PC-3 (cell line): ENCODE results near the gene KAZN. TPM values are rescaled to one million over a fixed set of nuclear protein-coding genes. Genes with fewer than 3 reads are reported as not detected.

Experiments used
- ATAC-seq: fragments of 200-7000 bp; cut with Tn5 transposase; 2 replicates; pipeline ENCODE4 v1.9.1; 2020; ENCODE audit warnings: mild to moderate bottlenecking, moderate library complexity
- BruUV-seq: library from RNA; stranded (reverse); fragments of 400-500 nt; replicated peaks from 2 replicates; lab custom pipeline; 2021; lab: Mats Ljungman, UMichigan
- CTCF ChIA-PET: fragments of 300-600 bp; sonication (Branson Sonifier 250); formaldehyde crosslinking; loops from one replicate; lab custom pipeline; 2022; ENCODE audit warnings: antibody characterized with exemption; lab: Charles Lee
- POLR2A ChIA-PET: fragments of 300-600 bp; sonication (Branson Sonifier 250); formaldehyde crosslinking; loops from one replicate; lab custom pipeline; 2022; ENCODE audit warnings: antibody characterized with exemption; ENCODE audit not compliant: unreplicated experiment; lab: Charles Lee
- DNase-seq: peaks from one replicate; pipeline ENCODE4 v3.0.0-alpha.2; 2015
- H2AFZ ChIP-seq: fragments of 300-600 bp; sonication (generic); 2 replicates; pipeline ENCODE4 v1.6.0; 2016; ENCODE audit warnings: antibody characterized with exemption, low read length
- H3F3A ChIP-seq: fragments of 300-600 bp; sonication (generic); one replicate; pipeline ENCODE4 v1.6.0; 2017; ENCODE audit warnings: antibody characterized with exemption, low read length, control low read depth, mild to moderate bottlenecking; ENCODE audit not compliant: unreplicated experiment
- H3K27ac ChIP-seq: fragments of 300-600 bp; sonication (generic); 2 replicates; pipeline ENCODE4 v1.5.1; 2016; ENCODE audit warnings: mild to moderate bottlenecking, low read length
- H3K27me3 ChIP-seq: fragments of 300-600 bp; sonication (generic); 2 replicates; pipeline ENCODE4 v1.6.1; 2016; ENCODE audit warnings: low read length, mixed read lengths
- H3K36me3 ChIP-seq: fragments of 300-600 bp; sonication (generic); 2 replicates; pipeline ENCODE4 v1.6.1; 2016; ENCODE audit warnings: low read depth, mixed run types, low read length, mixed read lengths
- H3K4me1 ChIP-seq: fragments of 300-600 bp; sonication (generic); 2 replicates; pipeline ENCODE4 v1.5.1; 2016; ENCODE audit warnings: low read length; ENCODE audit not compliant: insufficient read depth
- H3K4me2 ChIP-seq: fragments of 300-600 bp; sonication (generic); 2 replicates; pipeline ENCODE4 v1.6.0; 2016; ENCODE audit warnings: low read length
- H3K4me3 ChIP-seq: fragments of 300-600 bp; sonication (generic); 2 replicates; pipeline ENCODE4 v1.5.1; 2016; ENCODE audit warnings: mild to moderate bottlenecking, low read length, mixed read lengths
- H3K79me2 ChIP-seq: fragments of 300-600 bp; sonication (generic); 2 replicates; pipeline ENCODE4 v1.6.1; 2017; ENCODE audit warnings: low read length, mixed read lengths
- H3K9ac ChIP-seq: fragments of 300-600 bp; sonication (generic); 2 replicates; pipeline ENCODE4 v1.6.0; 2016; ENCODE audit warnings: mild to moderate bottlenecking, low read length
- H3K9me2 ChIP-seq: fragments of 300-600 bp; sonication (generic); replicated peaks from 2 replicates; pipeline ENCODE4 v1.6.1; 2016; ENCODE audit warnings: mixed run types, low read length, mixed read lengths
- H3K9me3 ChIP-seq: fragments of 300-600 bp; sonication (generic); 2 replicates; pipeline ENCODE4 v1.6.1; 2016; ENCODE audit warnings: low read length, mixed read lengths
- H4K20me1 ChIP-seq: fragments of 300-600 bp; sonication (generic); 2 replicates; pipeline ENCODE4 v1.6.1; 2016; ENCODE audit warnings: low read length, mixed read lengths
- CTCF ChIP-seq: fragments of 300-600 bp; sonication (generic); conservative IDR thresholded peaks from 2 replicates; pipeline ENCODE4 v1.5.1; 2017; ENCODE audit warnings: antibody characterized with exemption, low read depth, mild to moderate bottlenecking, low read length
- EZH2 ChIP-seq: fragments of 300-600 bp; sonication (generic); IDR thresholded peaks from one replicate; pipeline ENCODE4 v1.6.1; 2017; ENCODE audit warnings: antibody characterized with exemption, mild to moderate bottlenecking, low read length; ENCODE audit not compliant: unreplicated experiment
- EZH2phosphoT487 ChIP-seq: fragments of 300-600 bp; sonication (generic); IDR thresholded peaks from 2 replicates; pipeline ENCODE4 v1.6.1; 2018; ENCODE audit warnings: mild to moderate bottlenecking, antibody characterized with exemption, low read length, borderline replicate concordance
- intact Hi-C: fragments of 100-400 bp; cut with micrococcal nuclease; formaldehyde crosslinking; loops from 2 replicates; pipeline ENCODE4 v1.9.0; 2023
- total RNA-seq: library from RNA; depleted of rRNA; stranded (reverse); fragments of >200 nt; gene quantifications from 2 replicates; pipeline ENCODE4 v1.2.3, GENCODE V29; 2014

KAZN gene
- total RNA-seq, 1 experiment from 2014 or later = 2.0 TPM

DNA sequence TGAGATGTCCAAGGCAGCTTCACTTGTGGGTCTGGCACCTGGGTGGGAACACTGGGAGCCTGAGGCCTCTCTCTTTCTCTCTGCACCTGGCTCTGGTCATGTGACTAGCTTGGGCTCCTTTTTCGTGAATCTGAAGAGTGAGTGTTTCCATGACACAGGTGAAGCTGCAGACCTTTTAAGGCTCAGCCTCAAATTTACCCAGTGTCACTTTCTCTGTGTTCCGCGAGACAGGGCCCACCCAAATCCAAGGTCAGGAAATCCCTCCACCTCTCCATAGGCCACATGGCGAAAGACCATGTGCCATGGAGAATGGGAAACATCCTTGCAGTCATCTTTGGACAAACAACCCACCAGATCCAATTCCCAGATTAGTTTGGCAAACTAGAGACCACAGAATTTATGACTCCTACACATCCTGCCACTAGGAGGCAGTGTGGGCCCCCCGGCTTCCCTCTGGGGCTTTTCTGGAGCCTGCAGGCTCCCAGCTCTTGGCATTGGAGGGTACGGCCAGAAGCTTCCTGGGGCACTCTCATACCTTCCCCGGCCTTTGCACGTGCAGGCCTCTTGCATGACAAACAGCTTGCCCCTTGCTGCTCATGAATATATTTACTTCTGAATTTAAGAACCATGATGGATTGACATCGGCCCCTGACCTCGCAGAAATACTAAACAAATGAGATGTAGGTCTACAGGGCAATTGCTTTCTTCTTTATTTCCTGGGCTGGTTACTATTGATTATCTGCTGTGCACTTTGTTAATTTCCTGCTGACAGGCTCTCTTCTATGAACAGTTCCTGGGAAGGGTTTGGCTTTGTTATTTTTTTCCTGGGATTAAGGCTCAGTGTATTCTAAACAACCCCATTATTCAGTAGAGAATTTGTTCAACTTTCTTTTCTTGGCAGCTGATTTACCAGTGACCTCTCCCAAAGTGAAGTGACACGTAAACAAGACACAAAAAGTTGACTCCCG is 180.7 kb downstream of the KAZN start:
- CTCF ChIA-PET = no interaction called here
- ATAC-seq = no peak
- H3K9ac ChIP-seq = no peak overlapping the region

DNA sequence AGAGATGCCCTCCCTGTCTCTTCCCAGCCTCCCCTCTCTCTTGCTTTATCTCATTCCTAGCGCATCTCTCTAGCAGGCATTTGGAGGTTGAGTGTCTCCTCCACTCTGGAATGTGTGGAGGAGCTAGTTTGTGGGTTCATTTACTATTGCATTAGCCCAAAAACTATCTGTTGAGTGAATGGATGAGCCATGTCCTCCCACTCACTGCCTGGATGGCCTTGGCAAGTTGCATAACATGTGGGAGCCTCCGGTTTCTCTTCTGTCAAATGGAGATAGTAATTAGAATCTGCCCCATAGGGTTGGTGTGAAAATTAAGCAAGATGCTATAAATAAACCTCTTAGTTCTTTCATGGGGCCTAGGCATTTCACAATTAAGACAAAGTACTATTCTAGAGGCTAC is 181.8 kb downstream of the KAZN start:
- Histone ChIP-seq H3K4me3 (no peak overlapping the region), H4K20me1 (no peaks in the 10 kb centered on the region), H3K4me2 (no peak overlapping the region), H3K36me3 (no peaks in the 10 kb centered on the region), H3K9ac (no peak overlapping the region), H3K4me1 (no peaks in the 10 kb centered on the region), H3K27ac (no peak overlapping the region), H3K79me2 (no peaks in the 10 kb centered on the region), H3K9me2 (no peaks in the 10 kb centered on the region), H2AFZ (no peak overlapping the region), H3K9me3 (no peaks in the 10 kb centered on the region), H3K27me3 (no peaks in the 10 kb centered on the region), H3F3A (no peaks in the 10 kb centered on the region)
- ATAC-seq (no peak), DNase-seq (no peak)
- TF ChIP-seq EZH2phosphoT487 (no peak), CTCF (no peak), EZH2 (no peak)
- POLR2A ChIA-PET = no interaction called here
- CTCF ChIA-PET = no interaction called here
- intact Hi-C loops = no loop called here
- no TSS peak for BruUV-seq

More for the DNA sequence above, 180.7 kb downstream of the KAZN start:
- Histone ChIP-seq H3K4me3 (no peak overlapping the region), H3K27ac (no peak overlapping the region), H3K4me1 (no peaks in the 10 kb centered on the region), H2AFZ (no peak overlapping the region), H3K27me3 (no peaks in the 10 kb centered on the region), H3F3A (no peaks in the 10 kb centered on the region), H3K36me3 (no peaks in the 10 kb centered on the region), H3K4me2 (no peak overlapping the region), H3K79me2 (no peaks in the 10 kb centered on the region), H4K20me1 (no peaks in the 10 kb centered on the region), H3K9me3 (no peaks in the 10 kb centered on the region), H3K9me2 (no peaks in the 10 kb centered on the region)
- intact Hi-C loops = no loop called here
- no TSS peak for BruUV-seq
- TF ChIP-seq CTCF (peak; percentile 79), EZH2 (no peak)
- peak; percentile 48 for DNase-seq
- POLR2A ChIA-PET = no interaction called here

DNA sequence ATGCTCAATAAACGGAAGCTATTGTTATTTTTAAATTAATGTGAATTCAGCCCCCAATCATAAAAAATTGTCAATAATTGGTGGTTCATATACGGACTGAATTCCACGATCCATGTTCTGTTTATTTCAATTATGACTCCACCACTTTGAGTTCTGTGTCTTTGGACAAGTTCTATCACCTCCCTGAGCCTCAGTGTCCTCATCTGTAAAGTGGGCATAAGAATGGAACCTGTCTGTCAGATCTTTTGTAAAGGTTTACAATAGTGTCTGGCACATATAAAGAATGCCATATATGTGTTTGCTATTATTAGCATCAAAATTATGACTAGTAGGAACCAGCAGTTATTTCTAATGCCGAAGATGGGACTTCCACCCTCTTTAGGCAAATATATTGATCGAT is 183.3 kb downstream of the KAZN start:
- CTCF ChIA-PET = no interaction called here
- no peak for TF ChIP-seq CTCF
- TF ChIP-seq EZH2 = no peak
- no peak for TF ChIP-seq EZH2phosphoT487

More for the DNA sequence above, 183.3 kb downstream of the KAZN start:
- no peak overlapping the region for H3K4me3 ChIP-seq
- no peak overlapping the region for H3K4me2 ChIP-seq
- no peaks in the 10 kb centered on the region for H3K9me3 ChIP-seq
- no peak overlapping the region for H3K27ac ChIP-seq
- H4K20me1 ChIP-seq = no peaks in the 10 kb centered on the region
- no peaks in the 10 kb centered on the region for H3K4me1 ChIP-seq
- H3K9me2 ChIP-seq = no peaks in the 10 kb centered on the region
- intact Hi-C loops = no loop called here
- no TSS peak for BruUV-seq
- no peaks in the 10 kb centered on the region for H3F3A ChIP-seq
- no peaks in the 10 kb centered on the region for H3K79me2 ChIP-seq
- no peaks in the 10 kb centered on the region for H3K27me3 ChIP-seq
- POLR2A ChIA-PET = no interaction called here
- ATAC-seq (no peak), DNase-seq (no peak)
- no peaks in the 10 kb centered on the region for H3K36me3 ChIP-seq
- no peak overlapping the region for H2AFZ ChIP-seq
- no peak overlapping the region for H3K9ac ChIP-seq
